ENCODE data around the gene ROBO3. TPM values are rescaled to one million over a fixed set of nuclear protein-coding genes. Genes with fewer than 3 reads are reported as not detected.
A peak's percentile ranks its signal among the peaks of the same experiment; 100 is the strongest.

The ROBO3 gene, protein sequence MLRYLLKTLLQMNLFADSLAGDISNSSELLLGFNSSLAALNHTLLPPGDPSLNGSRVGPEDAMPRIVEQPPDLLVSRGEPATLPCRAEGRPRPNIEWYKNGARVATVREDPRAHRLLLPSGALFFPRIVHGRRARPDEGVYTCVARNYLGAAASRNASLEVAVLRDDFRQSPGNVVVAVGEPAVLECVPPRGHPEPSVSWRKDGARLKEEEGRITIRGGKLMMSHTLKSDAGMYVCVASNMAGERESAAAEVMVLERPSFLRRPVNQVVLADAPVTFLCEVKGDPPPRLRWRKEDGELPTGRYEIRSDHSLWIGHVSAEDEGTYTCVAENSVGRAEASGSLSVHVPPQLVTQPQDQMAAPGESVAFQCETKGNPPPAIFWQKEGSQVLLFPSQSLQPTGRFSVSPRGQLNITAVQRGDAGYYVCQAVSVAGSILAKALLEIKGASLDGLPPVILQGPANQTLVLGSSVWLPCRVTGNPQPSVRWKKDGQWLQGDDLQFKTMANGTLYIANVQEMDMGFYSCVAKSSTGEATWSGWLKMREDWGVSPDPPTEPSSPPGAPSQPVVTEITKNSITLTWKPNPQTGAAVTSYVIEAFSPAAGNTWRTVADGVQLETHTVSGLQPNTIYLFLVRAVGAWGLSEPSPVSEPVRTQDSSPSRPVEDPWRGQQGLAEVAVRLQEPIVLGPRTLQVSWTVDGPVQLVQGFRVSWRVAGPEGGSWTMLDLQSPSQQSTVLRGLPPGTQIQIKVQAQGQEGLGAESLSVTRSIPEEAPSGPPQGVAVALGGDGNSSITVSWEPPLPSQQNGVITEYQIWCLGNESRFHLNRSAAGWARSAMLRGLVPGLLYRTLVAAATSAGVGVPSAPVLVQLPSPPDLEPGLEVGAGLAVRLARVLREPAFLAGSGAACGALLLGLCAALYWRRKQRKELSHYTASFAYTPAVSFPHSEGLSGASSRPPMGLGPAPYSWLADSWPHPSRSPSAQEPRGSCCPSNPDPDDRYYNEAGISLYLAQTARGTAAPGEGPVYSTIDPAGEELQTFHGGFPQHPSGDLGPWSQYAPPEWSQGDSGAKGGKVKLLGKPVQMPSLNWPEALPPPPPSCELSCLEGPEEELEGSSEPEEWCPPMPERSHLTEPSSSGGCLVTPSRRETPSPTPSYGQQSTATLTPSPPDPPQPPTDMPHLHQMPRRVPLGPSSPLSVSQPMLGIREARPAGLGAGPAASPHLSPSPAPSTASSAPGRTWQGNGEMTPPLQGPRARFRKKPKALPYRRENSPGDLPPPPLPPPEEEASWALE (N-terminal part only)
- 2.6 TPM for total RNA-seq

- no peak for ATAC-seq
Measured at GRCh38 chr11:124865181-124865901, at the start of gene ROBO3. Gene ROBO3 (plus strand): TSS chr11:124865432. CDS start chr11:124865578, 146 bp downstream.

GRCh38 chr11:124817036-124817435 lies 48.2 kb upstream of the ROBO3 start:
- ATAC-seq: no peak

GRCh38 chr11:124821995-124822730 lies 43.1 kb upstream of the ROBO3 start:
- no peak for ATAC-seq

DNA sequence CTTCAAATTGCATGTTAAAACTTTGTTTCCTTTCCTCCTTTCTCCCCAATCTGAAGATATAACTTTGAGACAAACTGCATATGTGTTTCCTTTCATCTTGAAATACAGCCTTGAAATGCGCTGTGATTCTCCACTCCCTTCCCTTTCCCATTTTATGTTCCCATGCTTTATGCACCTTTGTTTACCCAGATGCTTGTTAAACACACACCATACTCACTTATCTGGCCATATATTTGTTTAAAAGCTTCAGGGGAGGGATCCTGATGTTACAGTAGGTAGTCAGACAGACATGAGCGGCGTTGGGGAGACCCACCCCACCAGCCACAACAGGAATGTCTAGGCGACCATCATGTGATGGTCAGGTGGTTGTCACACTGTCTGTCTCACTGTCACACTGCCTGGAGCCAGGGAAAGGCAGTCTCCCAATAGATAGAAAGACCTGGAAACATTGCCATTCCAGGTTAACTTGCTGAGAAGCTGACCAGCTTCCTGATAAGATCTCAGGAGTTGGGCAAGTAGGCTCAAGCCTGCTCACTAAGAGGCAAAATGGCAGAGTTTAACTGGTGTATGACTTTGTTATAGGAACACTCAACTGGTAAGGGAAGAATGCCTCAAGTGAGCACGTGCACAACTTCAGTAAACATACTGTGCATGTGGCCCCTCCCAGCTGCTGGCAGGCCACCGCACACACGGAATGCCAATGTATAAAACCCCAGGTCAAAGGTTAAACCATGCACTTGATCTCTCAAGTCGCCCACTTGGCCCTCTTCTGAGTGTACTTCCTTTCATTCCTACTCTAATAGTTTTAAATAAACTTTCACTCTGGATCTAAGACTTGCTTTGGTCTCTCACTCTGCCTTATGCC lies 41.5 kb upstream of the ROBO3 start:
- ATAC-seq: no peak

DNA sequence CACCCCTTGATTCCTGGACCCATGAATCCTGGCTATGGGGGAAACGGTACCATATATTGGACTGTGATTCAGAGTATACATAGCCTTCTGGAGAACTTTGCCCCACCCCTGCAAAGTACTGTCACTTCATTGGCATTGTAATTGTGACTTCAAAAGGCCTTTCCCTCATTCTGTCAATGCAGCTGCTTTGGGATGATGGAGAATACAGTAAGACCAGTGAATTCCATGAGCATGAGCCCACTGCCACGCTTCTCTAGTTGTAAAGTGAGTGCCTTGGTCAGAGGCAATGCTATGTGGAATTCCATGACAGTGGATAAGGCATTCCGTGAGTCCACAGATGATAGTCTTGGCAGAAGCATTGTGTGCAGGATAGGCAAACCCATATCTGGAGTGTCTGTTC lies 39.4 kb upstream of the ROBO3 start:
- ATAC-seq: no peak

DNA sequence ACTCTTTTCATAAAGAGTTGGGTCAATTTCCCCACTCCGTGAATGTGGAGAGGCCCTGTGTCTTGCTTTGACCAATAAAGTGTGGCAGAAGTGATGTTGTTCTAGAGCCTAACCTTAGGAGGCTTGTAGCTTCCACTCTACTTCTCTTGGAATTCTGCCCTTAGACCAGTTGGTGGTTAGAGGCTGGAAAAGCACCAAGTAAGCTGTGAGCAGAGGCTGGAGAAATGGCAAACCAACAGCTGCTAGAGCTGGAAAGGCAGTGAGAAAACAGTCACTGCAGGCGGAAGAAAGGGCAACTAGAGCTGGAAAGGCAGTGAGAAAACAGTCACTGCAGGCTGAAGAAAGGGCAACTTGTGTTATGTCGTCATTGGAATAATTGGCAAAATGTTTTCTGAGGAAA lies 35.2 kb upstream of the ROBO3 start:
- no peak for ATAC-seq

GRCh38 chr11:124830749-124831148 lies 34.5 kb upstream of the ROBO3 start:
- ATAC-seq: no peak

DNA sequence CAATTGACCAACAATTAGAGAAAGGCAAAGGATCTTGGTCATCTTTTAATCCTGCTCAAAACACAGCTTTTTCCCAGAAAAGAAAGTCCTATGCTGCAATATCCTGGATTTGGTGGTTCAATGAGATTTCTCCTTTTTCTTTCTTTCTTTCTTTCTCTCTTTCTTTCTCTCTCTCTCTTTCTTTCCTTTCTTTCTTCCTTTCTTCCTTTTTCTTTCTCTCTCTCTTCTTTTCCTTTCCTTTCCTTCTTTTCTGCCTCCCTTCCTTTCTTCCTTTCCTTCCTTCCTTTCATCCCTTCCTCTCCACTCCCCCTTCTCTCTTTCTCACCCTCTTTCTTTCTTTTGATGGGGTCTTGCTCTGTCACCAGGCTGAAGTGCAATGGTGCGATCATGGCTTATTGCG lies 33.3 kb upstream of the ROBO3 start:
- no peak for ATAC-seq

DNA sequence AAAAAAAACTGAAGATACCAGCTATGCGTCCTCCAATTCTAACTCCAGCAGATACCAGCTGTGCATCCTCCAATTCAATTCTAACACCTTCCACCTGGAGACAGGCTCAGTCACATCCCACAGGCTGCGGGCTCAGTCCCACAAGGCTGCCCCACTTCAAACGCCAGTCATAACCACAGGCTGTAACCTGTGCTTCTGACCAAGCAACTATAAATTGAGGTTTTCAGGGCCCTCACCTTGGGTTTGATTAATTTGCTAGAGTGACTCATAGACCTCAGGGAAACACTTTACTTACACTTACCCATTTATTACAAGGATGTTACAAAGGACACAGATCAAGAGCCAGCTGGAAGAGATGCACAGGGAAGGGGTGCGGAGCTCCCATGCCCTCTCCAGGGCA lies 32.7 kb upstream of the ROBO3 start:
- ATAC-seq: peak; percentile 66

DNA sequence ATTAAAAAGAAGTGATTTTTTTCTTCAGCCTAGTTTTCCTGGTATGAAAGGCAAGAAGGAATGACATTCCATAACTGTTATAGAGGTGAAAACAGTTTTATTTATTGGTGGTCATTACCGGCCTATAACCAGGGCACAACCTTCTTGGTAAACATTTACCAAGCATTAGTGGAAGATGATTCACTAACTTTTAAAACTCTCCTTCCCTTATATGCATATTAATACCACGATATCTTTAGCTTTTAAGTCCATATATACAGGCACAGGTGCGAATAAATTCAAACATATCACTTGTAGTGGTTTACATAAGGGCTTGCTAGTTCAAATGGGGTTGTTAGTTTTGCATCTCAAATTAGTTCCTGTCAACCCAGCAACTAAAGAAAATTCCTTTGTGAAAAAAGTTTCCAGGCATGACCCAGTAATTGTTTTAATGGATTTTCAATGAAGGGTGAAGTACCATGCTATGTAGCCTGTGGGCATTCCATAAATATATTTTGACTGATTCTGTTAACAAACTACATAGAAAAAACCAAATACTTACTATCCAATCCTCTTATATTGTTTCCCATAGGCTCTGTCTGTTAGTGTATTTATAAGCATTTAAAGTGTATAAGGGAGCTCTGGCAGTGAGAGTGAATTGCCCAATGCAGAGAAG lies 30.6 kb upstream of the ROBO3 start:
- no peak for ATAC-seq

GRCh38 chr11:124835918-124836317 lies 29.3 kb upstream of the ROBO3 start:
- no peak for ATAC-seq

GRCh38 chr11:124837491-124837856 lies 27.8 kb upstream of the ROBO3 start:
- ATAC-seq: peak; percentile 74

GRCh38 chr11:124838805-124839127 lies 26.5 kb upstream of the ROBO3 start:
- ATAC-seq: no peak

GRCh38 chr11:124839128-124839971 lies 25.9 kb upstream of the ROBO3 start:
- ATAC-seq: no peak

- no peak for ATAC-seq
Measured at GRCh38 chr11:124839972-124840621, 25.1 kb upstream of the ROBO3 start.

GRCh38 chr11:124840666-124841065 lies 24.6 kb upstream of the ROBO3 start:
- no peak for ATAC-seq

DNA sequence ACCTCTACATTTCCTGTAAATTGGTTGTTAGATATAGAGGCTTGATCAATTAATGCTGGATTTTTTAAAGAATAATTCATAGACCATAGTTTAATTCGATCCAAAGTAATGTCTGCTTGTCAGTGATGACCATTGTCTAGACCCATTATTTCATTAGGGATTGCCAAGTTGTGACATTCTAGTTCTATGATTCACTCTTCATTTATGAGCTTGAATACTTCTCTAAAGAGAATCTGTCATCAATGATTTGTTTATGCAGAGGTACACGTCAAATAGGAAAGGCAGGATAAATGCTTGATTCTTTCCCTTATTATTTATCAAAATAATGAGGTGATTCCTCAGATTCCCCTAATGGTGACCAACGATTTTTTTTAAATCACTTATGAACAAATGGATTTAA lies 24.0 kb upstream of the ROBO3 start:
- ATAC-seq: no peak

GRCh38 chr11:124841840-124842239 lies 23.4 kb upstream of the ROBO3 start:
- no peak for ATAC-seq

DNA sequence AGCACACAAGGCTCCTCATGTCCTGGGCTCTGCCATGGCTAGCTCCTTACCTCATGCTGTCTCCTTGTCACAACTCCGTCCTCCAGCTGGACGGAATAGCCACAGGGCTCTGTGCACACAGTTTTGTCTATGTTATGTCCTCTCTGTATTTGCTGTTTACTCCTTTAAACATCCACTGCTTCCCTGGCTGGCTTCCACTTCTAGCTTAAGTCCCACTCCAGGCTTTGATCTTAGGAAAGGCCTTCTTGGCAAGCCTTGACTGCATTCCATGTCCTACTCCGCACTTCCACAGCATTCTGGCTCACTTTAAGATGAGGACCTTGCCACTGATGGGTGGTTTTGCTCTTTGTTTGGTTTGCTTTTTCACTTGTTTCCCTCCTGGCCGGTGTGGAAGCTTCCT lies 22.9 kb upstream of the ROBO3 start:
- no peak for ATAC-seq
